Prostate gland (tissue), 2 donors: ENCODE results near the gene SRP68.

Experiments used
- CTCF ChIP-seq, 4 experiments: fragments of 200-600 bp in 2 of 4; fragments of 450-650 bp in 2 of 4; sonication (generic) in 2 of 4; IDR thresholded peaks; 1 replicate in 3 of 4; 2 replicates in 1 of 4; pipeline ENCODE4 v1.5.1; 2016 to 2019; ENCODE audit warnings: antibody characterized with exemption in 4 of 4, mild to moderate bottlenecking in 2 of 4, moderate library complexity in 2 of 4
- POLR2A ChIP-seq: fragments of 450-650 bp; IDR thresholded peaks from one replicate; pipeline ENCODE4 v1.6.1; 2016; ENCODE audit warnings: antibody characterized with exemption, mild to moderate bottlenecking

- TF ChIP-seq POLR2A (no peak), CTCF (IDR thresholded peaks at IDR 0.05) (no peak)
Measured at GRCh38 chr17:76009969-76010661, 62.2 kb downstream of the SRP68 start.
